ENCODE measurements around the gene MYO1C. TPM values are rescaled to one million over a fixed set of nuclear protein-coding genes. Genes with fewer than 3 reads are reported as not detected.

The MYO1C gene
- total and polyA plus RNA-seq, 2 experiments from 2014 or later, result 76.8 to 85.3 TPM

GRCh38 chr17:1440921-1441320 is 51.6 kb downstream of the MYO1C start:
- WGBS (ENCODE audit: low lambda C conversion rate, missing lambda C conversion rate), result 97% methylated on average over 8 of the region's 8 CpGs
- H4K20me1 ChIP-seq (ENCODE audit: insufficient read depth, poor library complexity, severe bottlenecking), result peaks cover 63% of the 10 kb centered on the region
- no peak for TF ChIP-seq EZH2phosphoT487 (IDR thresholded peaks at IDR 0.05; ENCODE audit: low read depth, severe bottlenecking, unreplicated experiment)
- TF ChIP-seq, protein P1, sequence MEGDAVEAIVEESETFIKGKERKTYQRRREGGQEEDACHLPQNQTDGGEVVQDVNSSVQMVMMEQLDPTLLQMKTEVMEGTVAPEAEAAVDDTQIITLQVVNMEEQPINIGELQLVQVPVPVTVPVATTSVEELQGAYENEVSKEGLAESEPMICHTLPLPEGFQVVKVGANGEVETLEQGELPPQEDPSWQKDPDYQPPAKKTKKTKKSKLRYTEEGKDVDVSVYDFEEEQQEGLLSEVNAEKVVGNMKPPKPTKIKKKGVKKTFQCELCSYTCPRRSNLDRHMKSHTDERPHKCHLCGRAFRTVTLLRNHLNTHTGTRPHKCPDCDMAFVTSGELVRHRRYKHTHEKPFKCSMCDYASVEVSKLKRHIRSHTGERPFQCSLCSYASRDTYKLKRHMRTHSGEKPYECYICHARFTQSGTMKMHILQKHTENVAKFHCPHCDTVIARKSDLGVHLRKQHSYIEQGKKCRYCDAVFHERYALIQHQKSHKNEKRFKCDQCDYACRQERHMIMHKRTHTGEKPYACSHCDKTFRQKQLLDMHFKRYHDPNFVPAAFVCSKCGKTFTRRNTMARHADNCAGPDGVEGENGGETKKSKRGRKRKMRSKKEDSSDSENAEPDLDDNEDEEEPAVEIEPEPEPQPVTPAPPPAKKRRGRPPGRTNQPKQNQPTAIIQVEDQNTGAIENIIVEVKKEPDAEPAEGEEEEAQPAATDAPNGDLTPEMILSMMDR (IDR thresholded peaks at IDR 0.05; ENCODE audit: poor library complexity), result no peak
- TF ChIP-seq EZH2 (IDR thresholded peaks at IDR 0.05; ENCODE audit: borderline replicate concordance), result no peak
- H3K4me1 ChIP-seq (ENCODE audit: insufficient read depth), result no peaks in the 10 kb centered on the region
- no peak for DNase-seq (ENCODE audit: low spot score)
- H2AFZ ChIP-seq, result no peak overlapping the region
- no peak overlapping the region for H3K4me3 ChIP-seq
- peaks cover 97% of the 10 kb centered on the region for H3K79me2 ChIP-seq
- H3K9me3 ChIP-seq (ENCODE audit: low read depth), result no peaks in the 10 kb centered on the region
- H3K9me2 ChIP-seq (replicated peaks; ENCODE audit: insufficient read depth), result no peaks in the 10 kb centered on the region
- H3K4me2 ChIP-seq, result no peak overlapping the region
- H3K36me3 ChIP-seq (replicated peaks; ENCODE audit: insufficient read depth, low read depth), result no peaks in the 10 kb centered on the region
- H3K27me3 ChIP-seq, result no peaks in the 10 kb centered on the region
- H3K27ac ChIP-seq, result no peak overlapping the region

DNA sequence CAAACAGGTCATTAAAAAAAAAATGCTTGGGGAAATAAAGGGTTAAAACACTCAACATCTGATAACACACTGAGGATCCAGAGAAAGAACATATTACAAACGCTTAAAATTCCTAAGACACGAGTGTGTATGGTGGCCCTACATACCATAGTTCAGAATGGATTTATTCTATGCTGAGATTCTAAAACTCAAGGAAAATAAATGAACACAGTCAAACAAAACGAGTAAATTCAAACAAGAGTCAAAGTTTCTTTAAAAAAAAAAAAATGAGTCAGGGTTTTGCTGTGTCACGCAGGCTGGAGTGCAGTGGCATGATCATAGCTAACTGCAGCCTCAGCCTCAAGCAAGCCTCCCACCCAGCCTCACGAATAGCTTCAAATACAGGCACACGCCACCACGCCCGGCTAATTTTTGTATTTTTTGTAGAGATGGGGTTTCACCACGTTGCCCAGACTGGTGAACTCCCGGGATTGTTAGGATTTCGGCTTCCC is 53.8 kb downstream of the MYO1C start:
- H3K4me1 ChIP-seq (ENCODE audit: insufficient read depth), result no peaks in the 10 kb centered on the region
- H4K20me1 ChIP-seq (ENCODE audit: insufficient read depth, poor library complexity, severe bottlenecking), result peaks cover 50% of the 10 kb centered on the region
- no peak overlapping the region for H3K4me3 ChIP-seq
- no peaks in the 10 kb centered on the region for H3K36me3 ChIP-seq (replicated peaks; ENCODE audit: insufficient read depth, low read depth)
- 62% methylated on average over 11 of the region's 11 CpGs for WGBS (ENCODE audit: low lambda C conversion rate, missing lambda C conversion rate)
- no peak overlapping the region for H2AFZ ChIP-seq
- no peak for TF ChIP-seq EZH2phosphoT487 (IDR thresholded peaks at IDR 0.05; ENCODE audit: low read depth, severe bottlenecking, unreplicated experiment)
- TF ChIP-seq, protein P1 (IDR thresholded peaks at IDR 0.05; ENCODE audit: poor library complexity), result no peak
- no peak for TF ChIP-seq EZH2 (IDR thresholded peaks at IDR 0.05; ENCODE audit: borderline replicate concordance)
- H3K27me3 ChIP-seq, result no peaks in the 10 kb centered on the region
- DNase-seq (ENCODE audit: low spot score), result no peak
- no peaks in the 10 kb centered on the region for H3K9me2 ChIP-seq (replicated peaks; ENCODE audit: insufficient read depth)
- H3K4me2 ChIP-seq, result peak overlapping the region; percentile 11
- peaks cover 96% of the 10 kb centered on the region for H3K79me2 ChIP-seq
- peak overlapping the region; percentile 8 for H3K27ac ChIP-seq
- no peaks in the 10 kb centered on the region for H3K9me3 ChIP-seq (ENCODE audit: low read depth)

DNA sequence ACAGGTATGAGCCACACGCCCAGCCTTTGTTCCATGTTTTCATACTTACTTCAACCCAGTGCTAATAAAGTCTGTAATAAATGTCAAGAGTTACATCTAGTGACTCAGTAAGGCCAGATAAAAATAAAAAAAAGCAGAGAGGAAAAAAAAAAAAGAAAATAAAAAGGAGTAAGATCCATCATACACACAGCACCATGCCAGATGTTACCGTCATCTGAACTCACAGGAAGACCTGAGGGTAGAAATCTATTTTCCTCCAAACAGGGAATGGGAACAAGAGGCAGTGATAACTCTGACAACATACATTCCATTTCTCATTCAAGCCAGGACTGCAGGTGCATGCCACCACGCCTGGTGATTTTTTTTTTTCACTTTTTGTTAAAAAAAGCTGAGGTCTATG is 57.2 kb downstream of the MYO1C start:
- Histone ChIP-seq H3K9me3 (ENCODE audit: low read depth) (no peaks in the 10 kb centered on the region), H3K36me3 (replicated peaks; ENCODE audit: insufficient read depth, low read depth) (no peaks in the 10 kb centered on the region), H3K79me2 (peaks cover 94% of the 10 kb centered on the region), H2AFZ (no peak overlapping the region), H3K4me1 (ENCODE audit: insufficient read depth) (no peaks in the 10 kb centered on the region), H3K9me2 (replicated peaks; ENCODE audit: insufficient read depth) (no peaks in the 10 kb centered on the region), H3K4me3 (no peak overlapping the region), H3K27me3 (no peaks in the 10 kb centered on the region), H4K20me1 (ENCODE audit: insufficient read depth, poor library complexity, severe bottlenecking) (peaks cover 50% of the 10 kb centered on the region), H3K27ac (no peak overlapping the region), H3K4me2 (no peak overlapping the region)
- TF ChIP-seq EZH2phosphoT487 (IDR thresholded peaks at IDR 0.05; ENCODE audit: low read depth, severe bottlenecking, unreplicated experiment) (no peak), EZH2 (IDR thresholded peaks at IDR 0.05; ENCODE audit: borderline replicate concordance) (no peak)
- TF ChIP-seq, protein P1 (IDR thresholded peaks at IDR 0.05; ENCODE audit: poor library complexity), result no peak
- DNase-seq (ENCODE audit: low spot score), result no peak
- WGBS (ENCODE audit: low lambda C conversion rate, missing lambda C conversion rate), result 88% methylated on average over 3 of the region's 3 CpGs

Measured in hepatocyte (in vitro differentiated cells).